Ishikawa (cell line): ENCODE measurements around the gene HIGD1A.

Experiments used
- CEBPB ChIP-seq: IDR thresholded peaks from 2 replicates; pipeline ENCODE4 v1.6.1; 2012
- CREB1 ChIP-seq: IDR thresholded peaks from 2 replicates; pipeline ENCODE4 v1.6.1; 2012; ENCODE audit warnings: low read depth
- EGR1 ChIP-seq: IDR thresholded peaks from 2 replicates; pipeline ENCODE4 v1.6.1; 2012
- EP300 ChIP-seq: IDR thresholded peaks from 2 replicates; pipeline ENCODE4 v1.6.1; 2012; ENCODE audit warnings: borderline replicate concordance
- FOXM1 ChIP-seq: IDR thresholded peaks from 2 replicates; pipeline ENCODE4 v1.6.1; 2012; ENCODE audit warnings: low read depth, borderline replicate concordance
- MAX ChIP-seq: IDR thresholded peaks from 2 replicates; pipeline ENCODE4 v1.6.1; 2012
- NFIC ChIP-seq: IDR thresholded peaks from 2 replicates; pipeline ENCODE4 v1.6.1; 2012
- RAD21 ChIP-seq: IDR thresholded peaks from 2 replicates; pipeline ENCODE4 v1.6.1; 2012; ENCODE audit warnings: low read depth
- TAF1 ChIP-seq: IDR thresholded peaks from 2 replicates; pipeline ENCODE4 v1.6.1; 2012; ENCODE audit warnings: low read depth, mild to moderate bottlenecking
- TCF12 ChIP-seq: IDR thresholded peaks from 2 replicates; pipeline ENCODE4 v1.6.1; 2012; ENCODE audit warnings: low read depth
- TEAD4 ChIP-seq: IDR thresholded peaks from 2 replicates; pipeline ENCODE4 v1.6.1; 2012
- USF1 ChIP-seq: IDR thresholded peaks from 2 replicates; pipeline ENCODE4 v1.6.1; 2012
- YY1 ChIP-seq: IDR thresholded peaks from 2 replicates; pipeline ENCODE4 v1.6.1; 2012; ENCODE audit warnings: low read depth
- ZBTB7A ChIP-seq: IDR thresholded peaks from 2 replicates; pipeline ENCODE4 v1.6.1; 2012; ENCODE audit warnings: low read depth
- TF ChIP-seq, protein P1 (sequence below): IDR thresholded peaks from 2 replicates; pipeline ENCODE4 v1.6.1; 2012; ENCODE audit warnings: low read depth, mild to moderate bottlenecking

The HIGD1A gene

DNA sequence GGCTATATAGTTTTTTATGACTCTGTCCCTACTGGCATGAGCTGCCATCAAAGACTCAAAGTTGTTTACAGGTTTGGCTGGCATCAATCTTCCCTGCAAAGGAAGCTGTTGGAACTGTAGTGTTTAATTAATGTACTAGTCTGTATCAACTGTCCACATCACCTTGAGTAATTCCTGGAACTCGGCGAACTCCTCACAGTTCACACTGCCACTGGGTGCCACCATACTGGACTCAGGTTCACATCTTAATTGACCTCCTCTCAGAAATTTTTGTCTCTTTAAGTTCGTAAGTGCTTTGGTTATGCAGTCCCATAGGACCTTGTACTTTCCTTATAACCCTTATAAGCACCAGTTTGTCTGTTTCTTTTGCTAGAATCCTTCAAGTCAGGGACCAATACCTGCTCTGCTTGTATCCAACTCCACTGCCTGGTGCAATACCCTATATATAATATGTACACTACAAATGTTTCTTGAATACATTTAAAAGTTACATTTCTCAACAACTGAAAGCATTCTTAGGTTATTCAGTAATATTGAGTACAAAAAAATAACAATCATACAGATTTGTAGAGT lies 3.2 kb downstream of the HIGD1A start:
- TF ChIP-seq TAF1: no peak
- no peak for TF ChIP-seq NFIC
- TF ChIP-seq FOXM1: no peak
- TF ChIP-seq CREB1: no peak
- no peak for TF ChIP-seq EP300
- TF ChIP-seq CEBPB: no peak
- TF ChIP-seq, protein P1, sequence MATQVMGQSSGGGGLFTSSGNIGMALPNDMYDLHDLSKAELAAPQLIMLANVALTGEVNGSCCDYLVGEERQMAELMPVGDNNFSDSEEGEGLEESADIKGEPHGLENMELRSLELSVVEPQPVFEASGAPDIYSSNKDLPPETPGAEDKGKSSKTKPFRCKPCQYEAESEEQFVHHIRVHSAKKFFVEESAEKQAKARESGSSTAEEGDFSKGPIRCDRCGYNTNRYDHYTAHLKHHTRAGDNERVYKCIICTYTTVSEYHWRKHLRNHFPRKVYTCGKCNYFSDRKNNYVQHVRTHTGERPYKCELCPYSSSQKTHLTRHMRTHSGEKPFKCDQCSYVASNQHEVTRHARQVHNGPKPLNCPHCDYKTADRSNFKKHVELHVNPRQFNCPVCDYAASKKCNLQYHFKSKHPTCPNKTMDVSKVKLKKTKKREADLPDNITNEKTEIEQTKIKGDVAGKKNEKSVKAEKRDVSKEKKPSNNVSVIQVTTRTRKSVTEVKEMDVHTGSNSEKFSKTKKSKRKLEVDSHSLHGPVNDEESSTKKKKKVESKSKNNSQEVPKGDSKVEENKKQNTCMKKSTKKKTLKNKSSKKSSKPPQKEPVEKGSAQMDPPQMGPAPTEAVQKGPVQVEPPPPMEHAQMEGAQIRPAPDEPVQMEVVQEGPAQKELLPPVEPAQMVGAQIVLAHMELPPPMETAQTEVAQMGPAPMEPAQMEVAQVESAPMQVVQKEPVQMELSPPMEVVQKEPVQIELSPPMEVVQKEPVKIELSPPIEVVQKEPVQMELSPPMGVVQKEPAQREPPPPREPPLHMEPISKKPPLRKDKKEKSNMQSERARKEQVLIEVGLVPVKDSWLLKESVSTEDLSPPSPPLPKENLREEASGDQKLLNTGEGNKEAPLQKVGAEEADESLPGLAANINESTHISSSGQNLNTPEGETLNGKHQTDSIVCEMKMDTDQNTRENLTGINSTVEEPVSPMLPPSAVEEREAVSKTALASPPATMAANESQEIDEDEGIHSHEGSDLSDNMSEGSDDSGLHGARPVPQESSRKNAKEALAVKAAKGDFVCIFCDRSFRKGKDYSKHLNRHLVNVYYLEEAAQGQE: no peak
- TF ChIP-seq YY1: no peak
- no peak for TF ChIP-seq TEAD4
- no peak for TF ChIP-seq EGR1
- no peak for TF ChIP-seq TCF12
- TF ChIP-seq ZBTB7A: no peak
- no peak for TF ChIP-seq USF1
- TF ChIP-seq MAX: no peak
- no peak for TF ChIP-seq RAD21

- no peak for TF ChIP-seq YY1
- TF ChIP-seq USF1: no peak
- no peak for TF ChIP-seq EP300
- TF ChIP-seq CEBPB: no peak
- no peak for TF ChIP-seq FOXM1
- TF ChIP-seq RAD21: no peak
- TF ChIP-seq TAF1: no peak
- TF ChIP-seq NFIC: no peak
- no peak for TF ChIP-seq TCF12
- TF ChIP-seq, protein P1: no peak
- no peak for TF ChIP-seq CREB1
Observed at GRCh38 chr3:42800251-42800650, 4.0 kb downstream of the HIGD1A start.

DNA sequence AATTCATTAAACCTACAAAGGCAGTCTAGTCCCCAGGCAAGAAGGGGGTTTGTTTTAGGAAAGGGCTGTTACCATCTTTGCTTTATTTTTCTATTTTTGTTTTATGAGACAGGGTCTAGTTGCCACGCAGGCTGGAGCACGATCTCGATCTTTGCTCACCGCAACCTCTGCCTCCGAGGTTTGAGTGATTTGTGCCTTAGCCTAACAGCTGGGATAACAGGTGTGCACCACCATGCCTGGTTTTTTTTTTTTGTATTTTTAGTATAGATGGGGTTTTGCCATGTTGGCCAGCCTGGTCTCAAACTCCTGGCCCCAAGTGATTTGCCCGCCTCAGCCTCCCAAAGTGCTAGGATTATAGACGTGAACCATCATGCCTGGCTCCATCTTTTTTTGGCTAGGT lies 4.9 kb downstream of the HIGD1A start:
- TF ChIP-seq USF1: no peak

DNA sequence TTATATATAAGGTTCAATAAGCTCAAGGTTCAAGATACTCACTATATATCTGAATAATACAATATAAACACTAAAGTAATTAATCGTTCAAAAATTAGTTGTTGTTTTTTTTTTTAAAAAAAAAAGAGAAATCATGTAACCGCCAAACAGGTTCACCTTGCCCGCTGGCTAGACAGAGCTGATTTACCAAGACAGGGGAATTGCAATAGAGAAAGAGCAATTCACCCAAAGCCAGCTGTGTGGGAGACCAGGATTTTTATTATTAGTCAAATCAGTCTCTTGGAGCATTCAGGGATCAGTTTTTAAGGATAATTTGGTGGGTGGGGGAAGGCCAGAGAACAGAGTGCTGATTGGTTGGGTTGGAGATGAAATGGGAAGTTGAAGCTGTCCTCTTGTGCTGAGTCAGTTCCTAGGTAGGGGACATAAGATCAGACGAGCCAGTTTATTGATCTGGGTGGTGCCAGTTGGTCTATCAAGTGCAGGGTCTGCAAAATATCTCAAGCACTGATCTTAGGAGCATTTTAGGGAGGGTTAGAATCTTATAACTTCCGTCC lies 7.9 kb downstream of the HIGD1A start:
- TF ChIP-seq TAF1 (no peak), EGR1 (no peak), MAX (no peak), ZBTB7A (no peak), RAD21 (no peak), YY1 (no peak), NFIC (no peak), FOXM1 (no peak)
- TF ChIP-seq, protein P1: no peak
